ENCODE measurements around the gene QPCTL. TPM values are rescaled to one million over a fixed set of nuclear protein-coding genes. Genes with fewer than 3 reads are reported as not detected.

QPCTL gene
- total RNA-seq, 1 donor from 2014 or later: 21.1 TPM

DNA sequence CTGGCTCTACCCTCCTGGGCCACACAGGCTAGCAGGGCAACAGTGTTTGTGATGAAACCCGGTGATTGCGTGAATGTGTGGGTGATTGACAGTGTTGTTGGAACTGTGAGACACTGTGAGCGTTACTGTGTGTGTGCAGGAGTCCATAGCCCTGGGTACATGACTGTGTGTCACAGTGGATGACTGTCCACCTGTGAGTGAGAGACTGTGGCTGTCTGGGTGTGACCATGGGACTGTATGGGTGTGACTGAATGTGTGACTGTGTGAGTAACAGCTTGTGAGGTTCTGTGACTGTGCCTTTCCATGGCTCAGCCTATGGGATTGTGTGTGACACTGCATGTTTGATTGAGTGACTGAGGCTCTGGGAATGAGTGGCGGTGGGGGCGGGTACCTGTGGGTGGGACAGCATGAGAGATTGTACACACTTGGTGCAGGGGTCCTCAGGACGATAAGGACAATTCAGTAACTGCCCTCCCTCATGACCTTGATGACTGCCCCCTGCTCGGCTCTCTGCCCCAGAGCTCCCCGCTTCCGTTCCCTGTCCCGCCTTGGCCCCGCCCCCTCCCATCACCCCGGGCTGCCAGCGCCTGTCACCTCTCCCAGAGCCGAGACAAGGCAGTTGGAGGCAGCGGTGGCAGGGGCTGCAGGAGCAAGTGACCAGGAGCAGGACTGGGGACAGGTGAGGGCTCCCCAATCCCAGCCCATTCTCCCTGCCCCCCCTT lies 24.7 kb upstream of the QPCTL start, which contains the start of gene GIPR:
Gene GIPR (plus strand): TSS at position 602 of the 722 bp plus-strand sequence. CDS start 1,300 bp downstream, outside the sequence.
- ChIA-PET POLR2A (interaction anchor here (0.6 to 3.6 kb wide), 7 partner anchors 22 to 1868 kb away, joined by 3 to 11 read pairs (median 5); partner anchors contain the start of genes QPCTL and SNRPD2), CTCF (no interaction called here)
- Mint-ChIP-seq H3K27me3 (peaks cover 35% of the 10 kb centered on the region), H3K36me3 (ENCODE audit: low read depth) (no peaks in the 10 kb centered on the region), H3K27ac (peak within 1 kb of the TSS; percentile 31), H3K9me3 (no peaks in the 10 kb centered on the region), H3K4me3 (peak within 1 kb of the TSS; percentile 72), H3K4me1 (peaks cover 32% of the 10 kb centered on the region)
- TF ChIP-seq, protein P1, sequence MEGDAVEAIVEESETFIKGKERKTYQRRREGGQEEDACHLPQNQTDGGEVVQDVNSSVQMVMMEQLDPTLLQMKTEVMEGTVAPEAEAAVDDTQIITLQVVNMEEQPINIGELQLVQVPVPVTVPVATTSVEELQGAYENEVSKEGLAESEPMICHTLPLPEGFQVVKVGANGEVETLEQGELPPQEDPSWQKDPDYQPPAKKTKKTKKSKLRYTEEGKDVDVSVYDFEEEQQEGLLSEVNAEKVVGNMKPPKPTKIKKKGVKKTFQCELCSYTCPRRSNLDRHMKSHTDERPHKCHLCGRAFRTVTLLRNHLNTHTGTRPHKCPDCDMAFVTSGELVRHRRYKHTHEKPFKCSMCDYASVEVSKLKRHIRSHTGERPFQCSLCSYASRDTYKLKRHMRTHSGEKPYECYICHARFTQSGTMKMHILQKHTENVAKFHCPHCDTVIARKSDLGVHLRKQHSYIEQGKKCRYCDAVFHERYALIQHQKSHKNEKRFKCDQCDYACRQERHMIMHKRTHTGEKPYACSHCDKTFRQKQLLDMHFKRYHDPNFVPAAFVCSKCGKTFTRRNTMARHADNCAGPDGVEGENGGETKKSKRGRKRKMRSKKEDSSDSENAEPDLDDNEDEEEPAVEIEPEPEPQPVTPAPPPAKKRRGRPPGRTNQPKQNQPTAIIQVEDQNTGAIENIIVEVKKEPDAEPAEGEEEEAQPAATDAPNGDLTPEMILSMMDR (IDR thresholded peaks at IDR 0.05): no peak
- ATAC-seq (ENCODE audit: low read depth) (peak; percentile 33), DNase-seq (no peak)
- intact Hi-C loops (cut with micrococcal nuclease): no loop called here

DNA sequence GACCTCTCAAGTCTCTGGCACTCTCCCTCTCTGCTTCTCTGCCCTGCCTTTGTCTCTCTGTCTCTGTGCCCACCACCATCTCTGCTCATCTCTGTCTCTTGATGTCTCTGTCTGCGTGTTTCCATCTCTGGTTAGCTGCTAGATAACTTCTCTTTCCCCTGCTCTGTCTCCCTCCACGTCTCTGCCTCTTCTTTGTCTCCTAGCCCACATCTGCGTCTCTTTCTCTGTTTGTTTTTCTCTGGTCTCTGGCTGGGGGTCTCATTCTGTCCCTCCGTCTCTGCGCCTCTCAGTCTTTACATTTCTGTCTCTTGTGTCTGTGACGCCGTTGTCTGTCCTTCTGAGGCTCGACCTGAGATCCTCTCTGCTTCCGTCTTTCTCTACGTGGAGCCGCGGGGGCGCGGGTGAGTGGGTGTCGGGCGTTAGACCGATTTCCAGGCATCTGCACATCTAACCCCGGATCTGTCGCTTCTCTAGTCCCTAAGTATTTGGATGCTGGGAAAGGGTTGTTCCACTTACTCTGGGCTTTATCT lies 24.1 kb upstream of the QPCTL start:
- H3K9me3 Mint-ChIP-seq: no peaks in the 10 kb centered on the region
- intact Hi-C loops (cut with micrococcal nuclease): no loop called here
- CTCF ChIA-PET: interaction anchor here (1.0 kb wide), 2 partner anchors 9 to 26 kb away, joined by 5 read pairs; no protein-coding TSS in a partner anchor

DNA sequence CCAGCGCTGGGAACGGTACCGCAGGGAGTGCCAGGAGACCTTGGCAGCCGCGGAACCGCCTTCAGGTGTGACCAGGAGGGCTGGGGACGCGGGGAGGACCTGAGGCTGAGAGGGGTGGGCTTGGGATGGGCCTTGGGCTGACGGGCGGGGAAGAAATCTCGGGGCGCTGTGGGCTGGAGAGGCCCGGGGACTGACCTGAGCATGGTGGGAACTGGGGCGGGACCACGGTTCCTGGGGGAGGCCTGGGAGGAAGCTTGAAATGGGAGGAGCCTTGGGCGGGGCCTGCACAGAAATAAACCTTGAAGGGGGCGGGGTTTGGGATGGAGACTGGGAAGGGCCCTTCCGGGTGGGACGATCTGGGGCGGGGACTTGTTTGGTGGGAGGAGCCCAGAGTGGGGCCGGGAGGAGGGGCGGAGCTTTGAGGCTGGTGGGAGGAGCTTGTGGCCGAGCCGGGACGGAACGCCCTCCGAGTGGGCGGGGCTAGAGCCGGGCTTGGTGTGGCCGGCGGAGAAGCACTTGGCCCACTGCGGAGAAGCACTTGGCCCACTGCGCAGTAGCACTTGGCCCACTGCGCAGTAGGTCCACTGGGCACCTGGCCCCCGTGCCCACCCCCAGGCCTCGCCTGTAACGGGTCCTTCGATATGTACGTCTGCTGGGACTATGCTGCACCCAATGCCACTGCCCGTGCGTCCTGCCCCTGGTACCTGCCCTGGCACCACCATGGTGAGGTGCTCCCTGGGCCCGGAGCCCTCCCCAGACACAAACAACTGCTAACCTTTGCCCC lies 21.6 kb upstream of the QPCTL start:
- H3K9me3 Mint-ChIP-seq: no peaks in the 10 kb centered on the region
- TF ChIP-seq, protein P1 (IDR thresholded peaks at IDR 0.05): no peak
- peaks cover 27% of the 10 kb centered on the region for H3K27me3 Mint-ChIP-seq
- H3K27ac Mint-ChIP-seq: no peak overlapping the region
- no peaks in the 10 kb centered on the region for H3K36me3 Mint-ChIP-seq (ENCODE audit: low read depth)
- peaks cover 32% of the 10 kb centered on the region for H3K4me1 Mint-ChIP-seq
- CTCF ChIA-PET: no interaction called here
- POLR2A ChIA-PET: interaction anchor here (0.6 to 3.6 kb wide), 5 partner anchors 22 to 59 kb away, joined by 3 to 11 read pairs (median 4); partner anchors contain the start of genes QPCTL and SNRPD2
- peak; percentile 61 for ATAC-seq (ENCODE audit: low read depth)
- peak overlapping the region; percentile 52 for H3K4me3 Mint-ChIP-seq
- intact Hi-C loops (cut with micrococcal nuclease): no loop called here
- peak; percentile 47 for DNase-seq

More for the DNA sequence above, 24.1 kb upstream of the QPCTL start:
- TF ChIP-seq, protein P1 (IDR thresholded peaks at IDR 0.05): no peak
- H3K27me3 Mint-ChIP-seq: peaks cover 35% of the 10 kb centered on the region
- POLR2A ChIA-PET: interaction anchor here (1.3 to 3.6 kb wide), 4 partner anchors 22 to 49 kb away, joined by 3 to 11 read pairs (median 7); partner anchors contain the start of genes QPCTL and SNRPD2
- no peaks in the 10 kb centered on the region for H3K36me3 Mint-ChIP-seq (ENCODE audit: low read depth)
- ATAC-seq (ENCODE audit: low read depth) (no peak), DNase-seq (no peak)
- H3K4me3 Mint-ChIP-seq: peak overlapping the region; percentile 72
- H3K27ac Mint-ChIP-seq: peak overlapping the region; percentile 31
- peaks cover 32% of the 10 kb centered on the region for H3K4me1 Mint-ChIP-seq

DNA sequence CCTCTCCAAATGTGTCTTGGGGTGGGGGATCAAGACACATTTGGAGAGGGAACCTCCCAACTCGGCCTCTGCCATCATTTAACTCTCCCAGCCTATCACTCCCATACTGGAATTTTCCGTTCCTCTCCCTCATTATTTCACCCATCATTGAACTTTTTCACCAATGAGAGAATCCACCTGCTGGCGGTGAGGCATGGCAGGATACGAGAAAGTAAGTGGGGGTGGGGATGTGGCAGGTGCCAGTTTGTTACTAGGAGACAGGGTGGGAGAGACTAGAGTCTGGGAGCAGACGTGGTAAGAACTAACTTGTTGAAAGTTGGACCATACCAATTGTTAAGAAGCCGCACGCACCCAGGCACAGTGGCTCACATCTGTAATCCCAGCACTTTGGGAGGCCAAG lies 17.5 kb upstream of the QPCTL start:
- ATAC-seq (ENCODE audit: low read depth) (no peak), DNase-seq (no peak)
- Mint-ChIP-seq H3K9me3 (no peaks in the 10 kb centered on the region), H3K4me1 (peaks cover 25% of the 10 kb centered on the region), H3K4me3 (no peak overlapping the region), H3K27ac (no peak overlapping the region), H3K36me3 (ENCODE audit: low read depth) (no peaks in the 10 kb centered on the region), H3K27me3 (peaks cover 23% of the 10 kb centered on the region)
- POLR2A ChIA-PET: interaction anchor here (0.7 kb wide), 2 partner anchors 12 to 61 kb away, joined by 4 to 8 read pairs; no protein-coding TSS in a partner anchor
- CTCF ChIA-PET: no interaction called here
- intact Hi-C loops (cut with micrococcal nuclease): no loop called here
- TF ChIP-seq, protein P1 (IDR thresholded peaks at IDR 0.05): no peak
